ENCODE results near the gene MED12L. TPM values are rescaled to one million over a fixed set of nuclear protein-coding genes. Genes with fewer than 3 reads are reported as not detected.

The MED12L gene
- total and polyA plus RNA-seq, 2 donors from 2014 or later: 0.13 to 0.82 TPM

DNA sequence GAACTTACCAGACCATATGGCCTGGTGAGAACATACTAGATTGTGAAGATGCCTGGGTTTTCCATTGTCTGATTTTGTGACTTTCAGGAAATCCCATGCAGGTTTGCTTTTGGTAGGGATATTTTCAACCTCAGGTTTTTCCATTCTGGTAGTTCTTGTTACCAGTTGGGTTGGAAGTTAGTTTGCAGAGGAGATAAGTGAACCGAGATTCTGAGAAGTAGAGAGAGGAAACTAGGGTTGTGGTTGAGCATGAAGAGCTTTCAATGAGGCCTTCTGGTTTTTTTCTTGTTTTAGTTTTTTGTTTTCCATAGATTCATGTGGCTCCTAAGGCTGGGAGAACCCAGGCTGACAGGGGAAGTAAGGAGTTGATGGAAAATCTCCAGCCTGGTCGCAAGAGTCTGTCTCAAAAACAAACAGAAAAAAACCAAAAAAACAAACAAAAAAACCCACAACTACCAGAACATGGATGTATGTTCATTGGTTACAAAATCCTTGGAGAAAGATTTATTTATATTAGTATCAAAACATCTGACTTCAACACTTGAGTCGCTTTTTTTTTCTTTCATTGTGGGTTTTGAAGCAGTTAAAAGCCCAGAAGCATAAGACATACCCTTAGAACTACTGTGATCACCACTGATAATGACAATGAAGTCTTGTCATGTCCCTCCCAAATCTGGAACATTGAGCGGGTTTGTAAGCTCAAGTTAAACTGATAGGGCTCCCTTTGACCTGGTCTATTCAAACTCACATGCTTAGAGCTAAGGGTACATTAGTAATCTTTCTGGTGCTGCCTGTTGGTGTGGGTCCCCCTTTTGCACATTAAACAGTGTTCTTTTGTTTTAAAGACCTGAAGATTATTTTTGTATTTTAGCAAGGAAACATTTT lies 114.3 kb downstream of the MED12L start:
- intact Hi-C loops (cut with DNase I): no loop called here
- H3K36me3 ChIP-seq (ENCODE audit: control insufficient read depth in 2 of 3, insufficient read depth in 3 of 3, low read length in 3 of 3): no peaks in the 10 kb centered on the region
- no peak for FAIRE-seq
- no peak overlapping the region for H3K9ac ChIP-seq (ENCODE audit: low read length in 3 of 3)
- TF ChIP-seq, protein P1, sequence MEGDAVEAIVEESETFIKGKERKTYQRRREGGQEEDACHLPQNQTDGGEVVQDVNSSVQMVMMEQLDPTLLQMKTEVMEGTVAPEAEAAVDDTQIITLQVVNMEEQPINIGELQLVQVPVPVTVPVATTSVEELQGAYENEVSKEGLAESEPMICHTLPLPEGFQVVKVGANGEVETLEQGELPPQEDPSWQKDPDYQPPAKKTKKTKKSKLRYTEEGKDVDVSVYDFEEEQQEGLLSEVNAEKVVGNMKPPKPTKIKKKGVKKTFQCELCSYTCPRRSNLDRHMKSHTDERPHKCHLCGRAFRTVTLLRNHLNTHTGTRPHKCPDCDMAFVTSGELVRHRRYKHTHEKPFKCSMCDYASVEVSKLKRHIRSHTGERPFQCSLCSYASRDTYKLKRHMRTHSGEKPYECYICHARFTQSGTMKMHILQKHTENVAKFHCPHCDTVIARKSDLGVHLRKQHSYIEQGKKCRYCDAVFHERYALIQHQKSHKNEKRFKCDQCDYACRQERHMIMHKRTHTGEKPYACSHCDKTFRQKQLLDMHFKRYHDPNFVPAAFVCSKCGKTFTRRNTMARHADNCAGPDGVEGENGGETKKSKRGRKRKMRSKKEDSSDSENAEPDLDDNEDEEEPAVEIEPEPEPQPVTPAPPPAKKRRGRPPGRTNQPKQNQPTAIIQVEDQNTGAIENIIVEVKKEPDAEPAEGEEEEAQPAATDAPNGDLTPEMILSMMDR (IDR thresholded peaks at IDR 0.05; ENCODE audit: borderline replicate concordance, extremely low read depth, insufficient read depth): no peak
- no peaks in the 10 kb centered on the region for H3K9me3 ChIP-seq (ENCODE audit: control insufficient read depth in 2 of 3, insufficient read depth in 1 of 3, low read length in 3 of 3)
- H3K27me3 ChIP-seq (ENCODE audit: control insufficient read depth, insufficient read depth, low read length): no peaks in the 10 kb centered on the region
- H3K4me1 ChIP-seq (ENCODE audit: control insufficient read depth in 2 of 3, insufficient read depth in 2 of 3, low read depth in 1 of 3, low read length in 3 of 3): no peaks in the 10 kb centered on the region
- H3K4me3 ChIP-seq (ENCODE audit: low read length in 3 of 3): no peak overlapping the region
- DNase-seq: no peak
- H3K27ac ChIP-seq (ENCODE audit: low read depth in 2 of 2, low read length in 2 of 2): no peak overlapping the region

DNA sequence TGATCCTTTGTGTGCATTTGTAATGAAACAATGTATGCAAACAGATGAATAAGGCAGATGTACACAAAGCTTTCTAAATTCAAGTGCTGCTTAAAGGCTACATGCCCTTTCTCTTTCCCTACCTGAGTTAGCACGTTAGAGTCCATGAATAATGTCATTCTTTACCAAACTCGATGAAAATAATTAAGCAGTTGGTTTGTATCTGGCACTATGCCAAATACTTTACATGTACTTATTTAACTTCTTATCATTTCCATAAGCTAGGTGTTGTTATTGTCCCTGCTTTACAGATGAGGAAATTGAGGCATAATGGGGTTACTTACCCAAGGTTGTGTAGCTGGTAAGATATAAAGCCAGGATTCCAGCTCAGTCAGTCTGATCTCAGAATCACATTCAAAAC lies 115.1 kb downstream of the MED12L start:
- intact Hi-C loops (cut with DNase I): no loop called here
- Histone ChIP-seq H3K36me3 (ENCODE audit: control insufficient read depth in 2 of 3, insufficient read depth in 3 of 3, low read length in 3 of 3) (no peaks in the 10 kb centered on the region), H3K27me3 (ENCODE audit: control insufficient read depth, insufficient read depth, low read length) (no peaks in the 10 kb centered on the region), H3K4me1 (ENCODE audit: control insufficient read depth in 2 of 3, insufficient read depth in 2 of 3, low read depth in 1 of 3, low read length in 3 of 3) (no peaks in the 10 kb centered on the region), H3K9me3 (ENCODE audit: control insufficient read depth in 2 of 3, insufficient read depth in 1 of 3, low read length in 3 of 3) (no peaks in the 10 kb centered on the region), H3K27ac (ENCODE audit: low read depth in 2 of 2, low read length in 2 of 2) (no peak overlapping the region), H3K9ac (ENCODE audit: low read length in 3 of 3) (no peak overlapping the region), H3K4me3 (ENCODE audit: low read length in 3 of 3) (no peak overlapping the region)
- DNase-seq (no peak), FAIRE-seq (no peak)
- TF ChIP-seq, protein P1 (IDR thresholded peaks at IDR 0.05; ENCODE audit: borderline replicate concordance, extremely low read depth, insufficient read depth): no peak

DNA sequence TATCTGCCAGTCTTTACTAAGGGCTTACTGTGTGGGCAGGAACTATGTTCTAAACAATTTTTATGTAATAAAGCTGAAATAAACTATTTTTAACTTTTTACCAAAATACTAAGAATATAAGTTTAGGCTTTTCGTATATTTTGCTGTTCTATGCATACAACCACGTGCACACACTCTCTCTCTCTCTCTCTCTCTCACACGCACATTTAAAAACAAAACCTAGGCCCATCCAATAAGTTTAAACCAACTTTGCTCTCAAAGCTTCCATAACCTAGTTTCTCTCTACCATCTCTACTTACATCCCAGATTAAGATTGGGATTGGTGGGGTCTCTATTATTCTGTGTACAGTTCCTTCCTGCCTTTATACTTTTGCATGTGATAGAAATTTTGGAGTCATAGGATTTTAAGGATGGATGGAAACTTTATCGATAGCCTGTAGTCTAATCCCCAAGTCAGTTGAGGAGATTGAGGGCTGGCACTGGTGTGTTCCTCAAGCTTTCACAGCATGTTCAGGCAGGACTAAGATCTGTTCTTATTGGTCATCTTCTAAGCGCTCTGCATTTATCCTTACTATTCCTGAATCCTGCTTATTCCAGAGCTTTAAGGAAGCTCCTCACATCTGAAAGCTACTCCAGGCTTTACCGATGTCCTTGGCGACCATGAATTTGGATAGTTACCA lies 115.7 kb downstream of the MED12L start:
- no peak for DNase-seq
- Histone ChIP-seq H3K27me3 (ENCODE audit: control insufficient read depth, insufficient read depth, low read length) (no peaks in the 10 kb centered on the region), H3K36me3 (ENCODE audit: control insufficient read depth in 2 of 3, insufficient read depth in 3 of 3, low read length in 3 of 3) (no peaks in the 10 kb centered on the region), H3K9ac (ENCODE audit: low read length in 3 of 3) (no peak overlapping the region), H3K4me3 (ENCODE audit: low read length in 3 of 3) (no peak overlapping the region), H3K4me1 (ENCODE audit: control insufficient read depth in 2 of 3, insufficient read depth in 2 of 3, low read depth in 1 of 3, low read length in 3 of 3) (no peaks in the 10 kb centered on the region), H3K27ac (ENCODE audit: low read depth in 2 of 2, low read length in 2 of 2) (no peak overlapping the region), H3K9me3 (ENCODE audit: control insufficient read depth in 2 of 3, insufficient read depth in 1 of 3, low read length in 3 of 3) (no peaks in the 10 kb centered on the region)
- TF ChIP-seq, protein P1 (IDR thresholded peaks at IDR 0.05; ENCODE audit: borderline replicate concordance, extremely low read depth, insufficient read depth): no peak
- intact Hi-C loops (cut with DNase I): no loop called here
- no peak for FAIRE-seq

Data from kidney (tissue), 14 donors.